Measurements from ENCODE around the gene SLC9A9. TPM values are rescaled to one million over a fixed set of nuclear protein-coding genes. Genes with fewer than 3 reads are reported as not detected.

SLC9A9 gene
- total RNA-seq, 4 donors from 2014 or later: 1.7 to 8.2 (median 3.6) TPM

- intact Hi-C loops (cut with DNase I; ENCODE audit: low total_unique reads): no loop called here
- Histone ChIP-seq H3K27ac (no peak overlapping the region), H3K27me3 (no peaks in the 10 kb centered on the region), H3K4me1 (peaks cover 0 to 8% of the 10 kb centered on the region in 2 donors), H3K36me3 (no peaks in the 10 kb centered on the region), H3K9me3 (no peaks in the 10 kb centered on the region), H3K4me3 (no peak overlapping the region)
- DNase-seq (peak in 1 of 2 donors; percentile 23), ATAC-seq (peak in 1 of 2 donors; percentile 16)
- in situ Hi-C loops (cut with MboI; ENCODE audit: low sequenced_read_pairs in 4 of 4): loop anchor here in 2 of 4 donors (25.0 kb wide), 2 partner anchors 101 to 176 kb away; partner anchors contain the start of gene DIPK2A (in 2 of the 2)
- no peak for TF ChIP-seq POLR2A (IDR thresholded peaks at IDR 0.05)
- no peak for TF ChIP-seq CTCF (IDR thresholded peaks at IDR 0.05 in 4 of 5, conservative IDR thresholded peaks at IDR 0.05 in 1 of 5)
These were observed 61.8 kb downstream of the SLC9A9 start for GRCh38 chr3:143786219-143787191.

- Histone ChIP-seq H3K4me1 (peaks cover 0 to 8% of the 10 kb centered on the region in 2 donors), H3K9me3 (no peaks in the 10 kb centered on the region), H3K36me3 (no peaks in the 10 kb centered on the region), H3K4me3 (no peak overlapping the region), H3K27me3 (no peaks in the 10 kb centered on the region), H3K27ac (no peak overlapping the region)
- ATAC-seq (no peak), DNase-seq (no peak)
- no peak for TF ChIP-seq CTCF (IDR thresholded peaks at IDR 0.05 in 4 of 5, conservative IDR thresholded peaks at IDR 0.05 in 1 of 5)
- intact Hi-C loops (cut with DNase I; ENCODE audit: low total_unique reads) (loop anchor here (1.0 kb wide), 1 partner anchor 9 kb away; no protein-coding TSS in a partner anchor), in situ Hi-C loops (cut with MboI; ENCODE audit: low sequenced_read_pairs in 4 of 4) (loop anchor here in 2 of 4 donors (25.0 kb wide), 2 partner anchors 103 to 178 kb away; partner anchors contain the start of gene DIPK2A (in 2 of the 2))
These were observed 63.8 kb downstream of the SLC9A9 start for GRCh38 chr3:143784446-143784845.

- in situ Hi-C loops (cut with MboI; ENCODE audit: low sequenced_read_pairs in 4 of 4) (loop anchor here in 2 of 4 donors (25.0 kb wide), 2 partner anchors 103 to 178 kb away; partner anchors contain the start of gene DIPK2A (in 2 of the 2)), intact Hi-C loops (cut with DNase I; ENCODE audit: low total_unique reads) (loop anchor here (1.0 kb wide), 1 partner anchor 9 kb away; no protein-coding TSS in a partner anchor)
- Histone ChIP-seq H3K4me1 (peaks cover 0 to 8% of the 10 kb centered on the region in 2 donors), H3K9me3 (no peaks in the 10 kb centered on the region), H3K27me3 (no peaks in the 10 kb centered on the region), H3K36me3 (no peaks in the 10 kb centered on the region), H3K27ac (no peak overlapping the region), H3K4me3 (no peak overlapping the region)
- TF ChIP-seq CTCF (IDR thresholded peaks at IDR 0.05 in 4 of 5, conservative IDR thresholded peaks at IDR 0.05 in 1 of 5) (no peak), POLR2A (IDR thresholded peaks at IDR 0.05) (no peak)
- no peak for DNase-seq
- ATAC-seq: no peak
These were observed 64.4 kb downstream of the SLC9A9 start for GRCh38 chr3:143783851-143784370.

GRCh38 chr3:143775459-143775858, 72.8 kb downstream of the SLC9A9 start:
- ATAC-seq: peak in 1 of 2 donors; percentile 70
- Histone ChIP-seq H3K27ac (no peak overlapping the region), H3K27me3 (no peaks in the 10 kb centered on the region), H3K36me3 (no peaks in the 10 kb centered on the region), H3K9me3 (no peaks in the 10 kb centered on the region), H3K4me3 (peak overlapping the region in 2 of 4 donors; percentile 5 to 33), H3K4me1 (no peaks in the 10 kb centered on the region)
- DNase-seq: no peak
- no peak for TF ChIP-seq POLR2A (IDR thresholded peaks at IDR 0.05)
- TF ChIP-seq CTCF (IDR thresholded peaks at IDR 0.05 in 4 of 5, conservative IDR thresholded peaks at IDR 0.05 in 1 of 5): peak in 4 of 5 experiments; percentile 9 to 57 (median 31)
- intact Hi-C loops (cut with DNase I; ENCODE audit: low total_unique reads): loop anchor here (1.0 kb wide), 2 partner anchors 9 to 75 kb away; no protein-coding TSS in a partner anchor
- in situ Hi-C loops (cut with MboI; ENCODE audit: low sequenced_read_pairs in 4 of 4): loop anchor here in 2 of 4 donors (25.0 kb wide), 2 partner anchors 112 to 187 kb away; partner anchors contain the start of gene DIPK2A (in 2 of the 2)
